ENCODE data around the gene BRIP1.

DNA sequence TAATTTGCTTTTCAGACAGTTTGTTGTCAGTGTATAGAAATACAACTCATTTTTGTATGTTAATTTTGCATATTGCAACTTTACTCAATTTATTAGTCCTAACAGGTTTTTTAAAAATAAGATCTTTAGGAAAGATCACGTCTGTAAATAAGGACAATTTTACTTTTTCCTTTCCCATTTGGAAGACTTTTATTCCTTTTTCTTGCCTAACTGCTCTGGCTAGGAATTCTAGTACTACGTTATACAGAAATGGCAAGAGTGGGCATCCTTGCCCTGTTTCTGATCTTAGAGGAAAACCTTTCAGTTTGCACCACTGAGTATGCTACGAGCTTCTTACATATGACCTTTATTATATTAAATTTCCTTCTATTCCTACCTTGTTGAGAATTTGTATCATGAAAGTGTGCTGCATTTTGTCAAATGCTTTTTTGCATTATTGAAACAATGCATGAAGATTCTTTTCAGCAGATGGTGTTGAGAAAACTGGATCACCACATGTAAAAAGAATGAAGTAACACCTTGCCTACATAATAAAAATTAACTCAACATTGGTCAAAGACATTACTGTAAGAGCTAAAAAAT lies 113.4 kb downstream of the BRIP1 start:
- TF ChIP-seq, protein P1, sequence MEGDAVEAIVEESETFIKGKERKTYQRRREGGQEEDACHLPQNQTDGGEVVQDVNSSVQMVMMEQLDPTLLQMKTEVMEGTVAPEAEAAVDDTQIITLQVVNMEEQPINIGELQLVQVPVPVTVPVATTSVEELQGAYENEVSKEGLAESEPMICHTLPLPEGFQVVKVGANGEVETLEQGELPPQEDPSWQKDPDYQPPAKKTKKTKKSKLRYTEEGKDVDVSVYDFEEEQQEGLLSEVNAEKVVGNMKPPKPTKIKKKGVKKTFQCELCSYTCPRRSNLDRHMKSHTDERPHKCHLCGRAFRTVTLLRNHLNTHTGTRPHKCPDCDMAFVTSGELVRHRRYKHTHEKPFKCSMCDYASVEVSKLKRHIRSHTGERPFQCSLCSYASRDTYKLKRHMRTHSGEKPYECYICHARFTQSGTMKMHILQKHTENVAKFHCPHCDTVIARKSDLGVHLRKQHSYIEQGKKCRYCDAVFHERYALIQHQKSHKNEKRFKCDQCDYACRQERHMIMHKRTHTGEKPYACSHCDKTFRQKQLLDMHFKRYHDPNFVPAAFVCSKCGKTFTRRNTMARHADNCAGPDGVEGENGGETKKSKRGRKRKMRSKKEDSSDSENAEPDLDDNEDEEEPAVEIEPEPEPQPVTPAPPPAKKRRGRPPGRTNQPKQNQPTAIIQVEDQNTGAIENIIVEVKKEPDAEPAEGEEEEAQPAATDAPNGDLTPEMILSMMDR (conservative IDR thresholded peaks at IDR 0.05; ENCODE audit: low read depth, low read length): no peak
- no peak for TF ChIP-seq EZH2 (IDR thresholded peaks at IDR 0.05; ENCODE audit: borderline replicate concordance, low read depth, low read length, poor library complexity, severe bottlenecking)

Data from A673 (cell line).